Nasal cavity respiratory epithelium epithelial cell of viscerocranial mucosa (primary cell): ENCODE data around the gene ZNF616. TPM values are rescaled to one million over a fixed set of nuclear protein-coding genes. Genes with fewer than 3 reads are reported as not detected.

Source experiments
- total RNA-seq: library from RNA; depleted of rRNA; stranded (reverse); fragments of >200 nt; gene quantifications from 2 replicates; pipeline ENCODE4 v1.2.3, GENCODE V29; 2014

The ZNF616 gene
- 12.6 and 17.5 TPM in 2 replicates for total RNA-seq

GRCh38 chr19:52139252-52140031, at the start of gene ZNF616:
TSS of gene ZNF616 (minus strand) at chr19:52139938. CDS start at chr19:52130512, 9,426 bp downstream.

GRCh38 chr19:52171321-52172169, 31.8 kb upstream of the ZNF616 start, which contains the start of gene ZNF836:
TSS of gene ZNF836 (minus strand) at chr19:52171621. CDS start at chr19:52168072, 3,549 bp downstream.

GRCh38 chr19:52095172-52096014, 44.3 kb downstream of the ZNF616 start, which contains the start of gene ZNF841:
TSS of gene ZNF841 (minus strand) at chr19:52095765. CDS start at chr19:52084801, 10,964 bp downstream.

Other genes starting within 250 kb of the ZNF616 start
- 14.0 and 17.0 TPM in 2 replicates for gene ZNF649, start 234.9 kb downstream of the ZNF616 start, total RNA-seq
- 6.5 and 12.4 TPM in 2 replicates for gene ZNF613, start 212.5 kb downstream of the ZNF616 start, total RNA-seq
- gene ZNF350, start 153.1 kb downstream of the ZNF616 start, total RNA-seq, result 8.2 and 13.2 TPM in 2 replicates
- gene ZNF615, start 131.7 kb downstream of the ZNF616 start, total RNA-seq, result 8.9 and 13.2 TPM in 2 replicates
- gene ZNF614, start 111.6 kb downstream of the ZNF616 start, total RNA-seq, result 15.4 and 19.7 TPM in 2 replicates
- 11.3 and 15.2 TPM in 2 replicates for gene ZNF432, start 91.1 kb downstream of the ZNF616 start, total RNA-seq
- 60.1 and 68.3 TPM in 2 replicates for gene ZNF841, start 44.2 kb downstream of the ZNF616 start, total RNA-seq
- gene ZNF836, start 31.7 kb upstream of the ZNF616 start, total RNA-seq, result 4.8 and 12.2 TPM in 2 replicates
- 109 and 218 TPM in 2 replicates for gene PPP2R1A, start 50.1 kb upstream of the ZNF616 start, total RNA-seq
- 12.6 and 23.6 TPM in 2 replicates for gene ZNF766, start 129.6 kb upstream of the ZNF616 start, total RNA-seq
- gene ZNF480, start 157.2 kb upstream of the ZNF616 start, total RNA-seq, result 3.4 and 7.5 TPM in 2 replicates
- gene ZNF610, start 196.3 kb upstream of the ZNF616 start, total RNA-seq, result 1.4 and 6.5 TPM in 2 replicates
- 23.9 and 28.6 TPM in 2 replicates for gene ZNF880, start 230.0 kb upstream of the ZNF616 start, total RNA-seq